A549 (cell line): ENCODE results near the gene ROBO1.

Experiments
- CHD2 ChIP-seq: fragments of 150-350 bp; IDR thresholded peaks from 2 replicates; pipeline ENCODE4 v1.6.1; 2014; ENCODE audit warnings: low read length; ENCODE audit not compliant: partially characterized antibody
- CHD4 ChIP-seq: fragments of 200-600 bp; sonication (generic); IDR thresholded peaks from 2 replicates; pipeline ENCODE4 v1.6.1; 2016; ENCODE audit warnings: antibody characterized with exemption, mild to moderate bottlenecking, borderline replicate concordance
- CTCF ChIP-seq: fragments of >200 bp; sonication (Bioruptor Twin); formaldehyde crosslinking; IDR thresholded peaks from 3 replicates; pipeline ENCODE4 v1.5.1; 2016
- E2F6 ChIP-seq: IDR thresholded peaks from 2 replicates; pipeline ENCODE4 v1.6.1; 2012; ENCODE audit warnings: low read depth, borderline replicate concordance
- EP300 ChIP-seq, 2 experiments: fragments of >200 bp; sonication (Bioruptor Twin); formaldehyde crosslinking; IDR thresholded peaks; 2 replicates in 1 of 2; 3 replicates in 1 of 2; pipeline ENCODE4 v1.6.1; 2016 to 2017
- FOXS1 ChIP-seq: fragments of 250-450 bp; sonication (Bioruptor Pico); IDR thresholded peaks from 2 replicates; pipeline ENCODE4 v1.5.0; 2020; ENCODE audit warnings: mild to moderate bottlenecking, moderate library complexity
- KDM1A ChIP-seq: fragments of 200-600 bp; sonication (generic); IDR thresholded peaks from 2 replicates; pipeline ENCODE4 v1.6.1; 2016; ENCODE audit warnings: low read depth, mild to moderate bottlenecking
- MAZ ChIP-seq: fragments of 150-350 bp; IDR thresholded peaks from 2 replicates; pipeline ENCODE4 v1.6.1; 2014; ENCODE audit warnings: antibody characterized with exemption, low read depth, low read length, borderline replicate concordance
- POLR2A ChIP-seq: IDR thresholded peaks from 2 replicates; pipeline ENCODE4 v1.6.1; 2012; ENCODE audit warnings: mild to moderate bottlenecking, low read length
- POLR2AphosphoS2 ChIP-seq: conservative IDR thresholded peaks from 2 replicates; pipeline ENCODE4 v1.6.1; 2012; ENCODE audit warnings: low read length, improper control_type of control experiment, inconsistent platforms
- RAD21 ChIP-seq, 2 experiments: fragments of >200 bp in 1 of 2; sonication (Bioruptor Twin) in 1 of 2; formaldehyde crosslinking in 1 of 2; IDR thresholded peaks in 1 of 2; conservative IDR thresholded peaks in 1 of 2; 2 replicates in 1 of 2; 3 replicates in 1 of 2; pipeline ENCODE4 v1.6.1; 2012 to 2018; ENCODE audit warnings: inconsistent platforms in 1 of 2
- RFX5 ChIP-seq: fragments of 450-650 bp; IDR thresholded peaks from 2 replicates; pipeline ENCODE4 v1.7.1; 2014; ENCODE audit warnings: antibody characterized with exemption, mild to moderate bottlenecking, moderate library complexity
- TF ChIP-seq, protein P1 (sequence below): IDR thresholded peaks from 2 replicates; pipeline ENCODE4 v1.6.1; 2012

DNA sequence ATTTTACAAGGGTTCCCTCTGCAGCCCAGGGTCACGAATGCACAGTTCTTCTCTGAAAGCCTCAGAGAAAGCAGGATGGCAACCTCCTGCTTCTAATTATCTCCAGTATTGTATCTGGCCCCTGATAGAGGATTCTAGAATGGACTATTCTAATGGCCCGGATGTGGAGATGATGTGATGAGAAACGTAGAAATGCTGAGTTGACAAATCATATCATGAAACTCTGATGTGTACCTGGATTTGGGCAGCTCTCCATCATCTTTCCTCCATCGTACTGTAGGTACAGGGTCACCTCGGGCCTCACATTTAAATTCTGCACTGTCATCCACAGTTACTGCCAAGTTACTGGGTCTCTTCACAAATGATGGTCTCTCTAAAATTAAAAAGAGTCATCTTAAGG lies 1050.8 kb downstream of the ROBO1 start:
- no peak for TF ChIP-seq CTCF
- TF ChIP-seq POLR2A: no peak
- TF ChIP-seq POLR2AphosphoS2: no peak
- TF ChIP-seq FOXS1 (CRISPR knock-in tag): no peak
- no peak for TF ChIP-seq MAZ
- no peak for TF ChIP-seq RFX5
- TF ChIP-seq, protein P1, sequence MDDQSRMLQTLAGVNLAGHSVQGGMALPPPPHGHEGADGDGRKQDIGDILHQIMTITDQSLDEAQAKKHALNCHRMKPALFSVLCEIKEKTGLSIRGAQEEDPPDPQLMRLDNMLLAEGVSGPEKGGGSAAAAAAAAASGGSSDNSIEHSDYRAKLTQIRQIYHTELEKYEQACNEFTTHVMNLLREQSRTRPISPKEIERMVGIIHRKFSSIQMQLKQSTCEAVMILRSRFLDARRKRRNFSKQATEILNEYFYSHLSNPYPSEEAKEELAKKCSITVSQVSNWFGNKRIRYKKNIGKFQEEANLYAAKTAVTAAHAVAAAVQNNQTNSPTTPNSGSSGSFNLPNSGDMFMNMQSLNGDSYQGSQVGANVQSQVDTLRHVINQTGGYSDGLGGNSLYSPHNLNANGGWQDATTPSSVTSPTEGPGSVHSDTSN: no peak
- no peak for TF ChIP-seq EP300 (IDR thresholded peaks at IDR 0.05)
- no peak for TF ChIP-seq E2F6
- TF ChIP-seq KDM1A: no peak
- TF ChIP-seq CHD2: no peak
- TF ChIP-seq CHD4: no peak
- TF ChIP-seq RAD21 (conservative IDR thresholded peaks at IDR 0.05 in 1 of 2, IDR thresholded peaks at IDR 0.05 in 1 of 2): no peak
